Measurements from ENCODE around the gene MLLT3.

The MLLT3 gene

DNA sequence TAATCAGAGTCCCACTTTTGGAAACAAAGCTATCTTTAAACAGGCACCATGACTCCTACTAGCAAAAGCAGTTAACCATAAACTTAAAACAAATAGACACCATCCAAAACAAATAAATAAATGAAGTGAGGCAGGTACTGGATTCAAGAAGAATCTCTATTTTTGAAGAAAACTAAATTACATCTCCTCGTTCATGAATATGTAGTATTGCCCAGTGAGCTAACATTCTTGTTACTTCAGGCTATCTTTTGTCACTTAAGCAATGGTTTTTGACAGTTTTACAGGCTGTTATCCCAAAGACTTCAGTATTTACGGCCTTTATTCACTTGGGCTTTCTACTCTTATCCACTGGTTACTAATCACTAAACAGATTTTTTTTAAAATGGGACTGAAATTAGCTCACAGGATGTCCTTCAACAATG, 242.5 kb downstream of the MLLT3 start:
- no peak for DNase-seq (ENCODE audit: low read depth)

DNA sequence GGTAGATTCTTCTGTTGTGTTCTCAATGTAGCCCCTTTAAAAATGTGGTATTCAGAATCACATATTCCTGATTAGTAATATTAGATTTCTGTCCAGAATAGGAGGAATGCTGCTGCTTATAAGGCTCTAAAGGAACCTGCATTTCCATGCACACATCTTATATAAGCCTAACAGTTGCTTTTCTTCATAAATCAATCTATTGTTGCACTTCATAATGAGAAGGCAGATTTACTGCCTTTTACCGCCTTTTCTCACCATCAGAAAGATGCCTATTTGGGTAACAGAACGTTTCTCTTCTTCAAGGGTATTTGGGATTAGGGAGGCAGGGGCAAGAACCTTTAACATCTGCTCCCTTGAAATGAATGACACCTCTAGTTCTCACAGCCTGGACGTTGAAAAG, 243.4 kb downstream of the MLLT3 start:
- DNase-seq (ENCODE audit: low read depth): no peak

DNA sequence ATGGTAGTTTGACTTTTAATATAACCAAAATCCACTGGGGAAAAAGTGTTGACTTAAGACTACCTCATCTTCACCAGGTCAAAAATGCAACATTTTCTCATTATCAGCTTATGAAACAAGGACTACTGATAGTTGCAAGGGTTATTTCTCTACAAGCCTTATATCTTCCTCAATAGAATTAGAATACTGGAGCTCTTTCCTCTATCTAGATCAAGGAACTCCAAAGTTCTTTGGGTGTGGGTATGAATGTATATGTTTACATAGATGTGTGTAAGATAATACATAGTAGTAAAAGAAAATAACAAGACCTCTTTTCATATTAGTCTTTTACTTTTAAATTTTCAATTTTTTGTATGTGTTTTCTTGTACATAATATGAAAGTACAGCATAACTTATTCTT, 244.5 kb downstream of the MLLT3 start:
- DNase-seq (ENCODE audit: low read depth): no peak

DNA sequence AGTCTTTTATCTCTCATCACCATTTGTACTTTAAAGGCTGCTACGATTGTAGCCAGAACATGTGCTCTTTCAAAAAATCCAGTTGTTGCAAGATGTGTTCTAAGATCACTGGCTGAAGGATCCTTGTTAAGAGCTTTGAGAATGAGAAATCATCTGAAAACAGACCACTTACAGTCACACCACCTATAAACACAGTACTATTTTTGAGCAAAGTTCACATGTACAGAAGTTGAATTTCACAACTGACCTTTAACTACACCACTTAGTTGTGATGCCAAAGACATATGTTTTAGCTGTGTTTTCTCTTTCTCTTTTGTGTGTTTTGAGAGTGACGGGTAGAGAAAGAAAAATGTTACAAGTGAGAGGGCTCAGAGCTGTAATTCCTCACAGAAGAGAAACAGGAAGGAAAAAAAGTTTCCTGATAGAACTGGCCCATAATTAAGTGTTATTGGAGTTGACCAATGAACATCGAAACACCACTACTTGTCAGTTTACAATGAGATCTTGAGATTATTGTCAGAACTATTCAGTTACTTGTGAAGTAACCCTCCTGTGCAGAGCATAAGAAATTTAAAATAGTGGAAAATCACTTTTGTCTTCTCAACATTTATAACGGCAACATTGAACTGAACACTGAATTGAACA, 245.4 kb downstream of the MLLT3 start:
- no peak for DNase-seq (ENCODE audit: low read depth)

DNA sequence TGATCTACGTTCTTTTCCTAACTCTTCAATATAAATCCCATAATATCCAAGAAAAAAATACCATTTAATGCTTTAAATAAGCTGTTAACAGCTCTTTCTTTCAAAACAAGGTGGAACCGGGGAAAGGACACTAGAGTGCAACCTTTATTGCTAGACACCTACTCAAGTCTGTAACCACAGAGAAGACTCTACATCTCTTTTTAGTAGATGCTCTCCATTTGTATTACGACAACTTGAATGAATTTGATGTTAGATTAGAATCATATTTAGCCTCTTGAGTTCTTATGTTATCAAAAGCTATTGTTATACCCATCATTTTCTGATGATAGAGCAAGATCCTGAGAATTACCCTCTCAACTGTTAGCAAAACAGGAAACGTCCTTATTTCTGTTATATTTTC, 246.3 kb downstream of the MLLT3 start:
- no peak for DNase-seq (ENCODE audit: low read depth)

DNA sequence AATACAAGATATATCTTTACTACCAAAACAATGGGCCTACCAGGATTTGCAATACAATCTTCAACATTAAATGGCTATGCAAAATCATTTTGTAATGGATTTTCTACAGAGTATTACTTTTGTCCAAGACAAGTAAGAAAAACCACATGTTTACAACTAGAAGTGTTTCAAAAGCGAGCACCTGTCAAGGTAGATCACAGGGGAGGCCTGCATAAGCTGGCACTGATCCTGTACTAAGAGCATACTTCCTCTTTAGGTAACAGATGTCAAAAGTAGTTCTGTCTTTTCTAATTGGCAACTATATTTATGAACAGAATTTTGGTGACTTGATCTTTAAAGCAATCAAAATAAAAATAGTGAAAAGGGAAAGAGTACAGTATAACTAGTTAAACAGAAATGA, 249.0 kb downstream of the MLLT3 start:
- DNase-seq (ENCODE audit: low read depth): no peak

DNA sequence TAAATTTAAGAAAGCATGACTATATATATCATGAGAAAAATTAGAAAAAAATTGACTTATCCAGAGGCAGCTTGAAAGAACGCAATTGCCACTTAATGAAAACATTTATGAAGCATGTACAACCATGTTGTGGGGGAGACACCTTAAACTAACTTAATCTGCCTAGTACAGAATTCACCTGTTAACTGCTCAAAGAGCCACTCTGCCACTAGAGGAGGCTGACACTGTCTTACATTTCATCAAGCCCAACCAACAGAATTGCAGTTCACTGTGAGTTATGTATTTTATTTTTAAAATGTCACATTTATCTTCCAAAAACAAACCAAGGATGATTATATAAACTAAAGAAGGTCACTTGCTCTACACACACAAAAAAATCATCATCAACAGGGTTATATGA, 252.9 kb downstream of the MLLT3 start:
- DNase-seq (ENCODE audit: low read depth): no peak

DNA sequence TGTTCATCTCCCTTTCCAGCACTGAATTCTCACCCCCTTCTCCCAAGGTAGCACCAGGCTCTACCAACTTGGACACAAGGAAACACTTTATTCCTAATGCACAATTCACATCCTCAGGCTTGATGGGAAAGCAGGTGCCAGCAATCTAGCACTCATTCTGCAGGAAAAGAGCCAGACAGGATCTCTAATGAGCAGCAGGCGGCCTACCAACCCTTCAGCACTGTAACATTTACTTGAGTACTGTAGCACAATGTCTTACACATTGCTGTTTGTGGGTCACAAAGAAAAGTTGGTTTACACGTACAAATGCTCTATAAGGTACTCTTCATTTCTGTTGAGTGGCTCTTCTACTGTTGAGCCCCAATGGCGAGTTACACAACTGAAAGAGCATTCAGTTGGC, 254.4 kb downstream of the MLLT3 start:
- no peak for DNase-seq (ENCODE audit: low read depth)

DNA sequence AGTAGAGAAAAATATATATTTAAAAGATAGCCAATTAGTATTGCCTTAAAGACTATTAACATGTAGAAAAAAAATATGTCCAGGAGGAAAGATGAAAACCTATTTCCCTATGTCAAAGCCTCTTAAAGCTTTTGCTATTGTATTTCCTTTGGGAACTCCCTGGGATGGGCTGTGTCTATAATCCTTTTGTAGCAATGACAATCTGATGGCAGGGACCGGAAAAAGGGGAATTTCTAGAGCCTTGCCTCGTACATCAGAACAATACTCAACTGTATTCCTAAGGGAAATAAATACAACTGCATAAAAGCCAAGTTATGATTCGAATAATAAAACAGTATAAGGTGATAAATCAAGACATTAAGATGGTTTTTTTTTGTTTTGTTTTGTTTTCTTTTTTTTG, 257.3 kb downstream of the MLLT3 start:
- no peak for DNase-seq (ENCODE audit: low read depth)

DNA sequence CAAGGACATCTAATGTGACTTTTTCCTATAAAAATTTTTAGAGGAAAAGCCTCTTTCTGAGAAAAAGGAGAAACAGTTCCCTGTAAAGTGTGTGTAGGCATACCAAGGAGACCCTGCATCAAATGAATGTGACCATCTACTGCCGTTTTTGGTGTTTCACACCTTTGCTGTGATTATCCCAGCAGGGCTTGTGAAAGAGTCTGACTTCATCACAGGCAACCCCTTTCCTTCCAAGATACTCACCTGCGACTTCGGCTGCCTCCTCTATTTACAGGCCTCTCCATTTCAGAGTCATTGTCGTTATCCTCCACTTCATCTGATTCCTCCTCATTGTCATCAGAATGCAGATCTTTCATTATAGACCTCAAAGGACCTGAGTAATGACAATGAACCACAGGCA, 259.1 kb downstream of the MLLT3 start:
- no peak for DNase-seq (ENCODE audit: low read depth)

DNA sequence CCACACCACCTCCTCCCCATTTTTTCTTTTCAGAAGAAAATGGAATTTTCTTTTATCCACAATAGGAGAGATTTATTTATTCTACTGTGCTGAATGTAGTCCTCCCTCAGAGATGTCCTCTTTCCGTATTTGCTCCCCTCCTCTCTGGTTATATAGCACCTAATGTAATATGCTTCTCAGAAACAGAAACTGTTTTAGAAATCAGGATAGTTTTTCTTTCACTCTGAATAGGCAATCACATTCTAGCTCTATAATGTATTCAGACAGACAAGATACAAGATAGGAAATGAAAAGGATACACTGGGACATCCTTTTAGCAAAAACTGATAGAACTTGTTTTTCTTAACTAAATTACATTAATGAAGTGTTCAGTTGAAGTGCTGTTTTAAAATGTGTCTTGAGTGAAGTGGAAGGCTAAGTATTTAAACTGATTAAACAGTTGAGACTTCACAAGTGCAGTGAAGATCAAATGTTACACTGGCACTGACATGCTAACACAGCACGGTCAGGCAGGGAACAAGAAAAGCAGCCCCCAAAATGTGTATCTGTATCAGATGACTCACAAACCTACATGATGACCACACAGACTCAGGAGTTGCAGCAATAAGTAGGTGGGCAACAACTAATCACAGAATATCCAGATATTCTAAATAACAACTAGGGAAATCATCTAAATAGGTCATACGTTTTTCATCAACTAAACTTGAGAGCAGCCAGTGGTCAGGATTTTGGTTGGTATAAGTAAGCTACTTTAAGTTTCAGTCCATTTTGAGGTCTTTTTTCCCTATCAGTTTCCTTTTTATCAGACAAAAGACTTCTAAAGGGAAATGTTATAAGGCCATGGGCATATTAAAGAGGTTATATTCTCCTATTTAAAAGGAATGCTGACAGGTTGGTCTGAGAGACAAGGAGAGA, 260.4 kb downstream of the MLLT3 start:
- DNase-seq (ENCODE audit: low read depth): no peak

DNA sequence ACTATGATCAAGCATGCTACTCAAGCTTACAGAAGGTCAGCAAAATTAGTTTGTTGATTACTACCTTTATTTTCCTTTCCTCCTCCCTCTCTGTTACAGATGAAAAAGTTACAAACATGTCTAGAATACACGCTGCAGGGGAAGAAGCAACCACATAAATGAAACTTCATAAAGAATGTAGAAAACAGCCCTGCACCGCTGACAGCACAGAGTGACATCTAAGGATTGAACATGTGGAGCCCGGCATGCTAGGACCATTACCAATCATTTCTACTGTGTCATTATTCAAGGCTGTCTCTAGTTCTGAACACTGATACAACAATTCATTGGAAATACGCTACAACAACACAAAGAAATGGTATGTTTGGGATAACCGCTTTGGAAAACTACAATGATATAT, 261.1 kb downstream of the MLLT3 start:
- no peak for DNase-seq (ENCODE audit: low read depth)

DNA sequence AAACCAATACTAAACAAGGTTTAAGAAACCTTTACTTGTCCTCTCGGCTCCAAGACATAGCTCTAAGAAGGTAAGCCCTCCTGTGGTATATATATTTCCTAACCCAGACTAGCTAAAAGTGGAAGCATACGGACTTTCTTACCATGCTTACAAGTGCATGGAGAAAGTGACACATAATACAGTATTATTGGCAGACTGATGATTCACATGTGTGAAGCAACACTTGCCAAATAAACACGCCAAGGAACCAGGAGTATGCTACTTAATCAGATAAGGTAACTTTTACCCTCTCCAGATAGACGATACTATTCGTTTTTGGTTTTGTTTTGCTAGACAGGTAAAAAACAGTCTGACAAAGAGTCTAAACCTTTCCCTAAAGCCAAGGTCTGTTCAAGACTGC, 264.1 kb downstream of the MLLT3 start:
- no peak for DNase-seq (ENCODE audit: low read depth)

DNA sequence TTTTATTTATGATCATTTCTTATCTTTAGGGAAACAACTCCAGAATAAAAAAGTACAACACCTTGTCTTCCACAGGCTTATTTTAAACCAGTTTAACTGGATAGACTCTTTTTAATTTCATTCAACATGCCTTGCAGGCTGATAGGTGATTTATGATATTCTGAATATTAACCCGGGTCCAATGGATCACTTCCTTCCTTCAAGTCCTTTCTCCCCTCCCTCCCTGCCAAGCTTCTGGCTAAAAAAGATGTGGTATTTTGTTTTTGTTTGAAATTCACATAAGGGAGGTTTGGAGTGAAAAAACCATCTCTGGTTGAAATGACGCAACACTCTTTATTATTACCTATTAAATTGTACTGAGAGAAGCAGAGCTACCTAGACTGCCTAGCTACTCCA, 265.3 kb downstream of the MLLT3 start:
- DNase-seq (ENCODE audit: low read depth): no peak

DNA sequence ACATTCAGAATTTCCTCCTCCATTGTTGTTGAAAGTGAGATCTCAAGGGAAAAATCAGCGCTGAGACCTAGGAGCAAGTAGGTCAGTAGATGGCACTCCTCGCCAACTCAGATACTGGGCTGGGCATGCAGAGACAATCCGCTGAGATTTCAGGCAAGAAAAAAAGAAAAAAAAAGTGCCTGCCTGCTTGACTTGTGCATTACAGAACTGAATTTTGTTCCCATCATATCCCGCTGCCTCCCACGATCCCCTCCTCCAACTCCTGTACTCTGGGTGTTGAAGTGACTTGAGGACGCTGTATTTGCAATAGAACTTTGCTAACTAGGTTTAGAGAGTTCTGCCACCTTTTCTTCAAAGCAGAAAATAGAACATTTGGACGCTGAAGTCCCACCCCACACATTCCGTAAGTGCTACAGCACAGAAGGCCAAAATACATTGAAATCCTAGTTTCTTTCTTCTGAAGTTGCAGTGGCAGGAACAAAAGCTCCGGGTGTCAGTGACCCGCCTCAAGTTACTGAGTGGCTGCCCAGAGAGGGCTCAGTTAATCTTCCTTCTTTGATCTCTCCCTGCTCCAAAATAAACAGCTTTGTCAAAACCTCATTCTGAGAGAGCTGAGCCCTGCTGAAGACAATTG, 265.8 kb downstream of the MLLT3 start:
- DNase-seq (ENCODE audit: low read depth): peak; percentile 6

DNA sequence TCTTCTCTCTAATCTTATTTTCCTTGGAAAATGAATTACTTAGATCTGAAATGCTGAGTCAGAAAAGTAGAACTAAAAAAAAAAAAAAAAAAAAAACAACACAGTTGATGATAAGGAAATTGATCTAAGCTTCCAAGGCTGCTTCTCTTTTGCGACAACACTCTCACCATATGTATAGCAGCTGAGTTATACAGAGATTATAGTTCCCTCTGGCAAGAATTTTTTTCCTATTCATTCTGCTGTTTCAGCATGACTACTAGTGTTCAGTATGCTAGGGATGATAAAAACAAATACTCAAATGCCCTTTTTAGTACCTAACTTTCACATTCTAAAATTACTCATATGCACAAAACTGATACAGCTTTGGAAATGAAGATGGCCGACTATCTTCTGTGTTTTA, 267.3 kb downstream of the MLLT3 start:
- no peak for DNase-seq (ENCODE audit: low read depth)

DNA sequence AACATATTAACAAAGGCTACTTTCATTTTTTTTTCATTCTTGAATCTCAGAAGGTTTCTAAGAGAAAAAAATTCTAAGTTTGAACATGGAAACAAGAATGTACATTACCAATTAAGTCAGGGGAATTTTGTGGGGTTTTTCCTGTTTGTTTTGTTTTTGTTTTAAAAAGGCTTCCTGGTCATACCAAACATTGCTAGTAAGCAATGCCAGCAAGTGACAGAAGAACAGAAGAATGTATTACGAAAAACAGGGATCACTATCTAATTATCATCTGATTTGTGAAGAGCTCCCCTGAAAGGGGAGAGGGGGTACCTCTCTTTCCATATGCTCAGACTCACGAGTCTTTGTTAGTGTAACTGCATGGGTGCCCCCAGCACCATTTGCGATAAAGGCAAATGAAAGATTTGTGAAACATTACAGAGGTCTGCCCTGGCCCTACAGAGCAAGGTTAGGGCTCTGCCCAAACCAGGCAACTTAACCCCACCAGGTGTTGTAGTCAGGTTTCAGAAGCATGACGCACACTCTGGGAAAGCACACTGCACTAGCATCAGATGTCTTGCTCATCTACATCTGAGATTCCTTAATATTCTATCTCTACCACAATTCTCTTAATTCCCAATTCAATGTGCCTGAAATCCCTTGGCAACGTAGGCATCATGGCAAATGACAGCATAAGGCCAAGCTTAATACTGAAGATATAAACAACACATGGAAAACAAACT, 268.2 kb downstream of the MLLT3 start:
- DNase-seq (ENCODE audit: low read depth): no peak

DNA sequence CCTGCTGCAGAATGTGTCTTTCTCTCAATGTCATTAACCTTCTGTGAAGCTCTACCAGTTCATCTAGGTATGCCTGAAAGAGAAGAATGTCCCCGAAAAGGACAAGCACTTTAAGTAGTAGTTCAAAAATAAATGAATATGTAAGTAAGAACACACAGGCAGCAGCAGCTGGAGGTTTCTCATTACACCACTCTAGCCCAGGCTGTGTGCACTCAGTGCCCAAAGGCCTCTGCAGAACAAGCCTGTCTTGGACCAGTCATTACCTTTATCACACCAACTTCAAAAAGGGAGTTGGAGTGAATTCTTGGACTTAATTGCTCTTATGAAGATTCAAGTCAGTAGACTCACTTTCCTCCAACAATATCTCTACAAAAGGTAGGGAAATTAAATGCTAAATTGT, 268.8 kb downstream of the MLLT3 start:
- DNase-seq (ENCODE audit: low read depth): no peak

DNA sequence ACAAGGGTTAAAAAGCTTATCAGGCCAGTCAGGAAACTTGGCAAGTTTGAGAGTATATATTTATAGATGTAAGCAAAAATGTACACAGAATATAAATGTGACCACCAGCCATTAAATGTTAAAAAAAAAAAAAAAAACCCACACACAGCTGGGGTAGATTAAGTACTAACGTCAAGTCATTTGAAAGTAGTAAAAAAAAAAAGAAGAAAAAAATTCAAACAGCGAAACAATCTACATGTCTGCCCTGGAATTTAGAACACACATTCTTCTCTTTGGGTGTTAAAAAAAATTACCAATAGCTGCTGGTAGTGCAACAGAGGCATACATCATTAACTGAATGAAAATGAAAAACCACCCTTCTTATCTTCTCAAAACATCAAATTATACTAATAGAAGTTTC, 269.7 kb downstream of the MLLT3 start:
- no peak for DNase-seq (ENCODE audit: low read depth)

DNA sequence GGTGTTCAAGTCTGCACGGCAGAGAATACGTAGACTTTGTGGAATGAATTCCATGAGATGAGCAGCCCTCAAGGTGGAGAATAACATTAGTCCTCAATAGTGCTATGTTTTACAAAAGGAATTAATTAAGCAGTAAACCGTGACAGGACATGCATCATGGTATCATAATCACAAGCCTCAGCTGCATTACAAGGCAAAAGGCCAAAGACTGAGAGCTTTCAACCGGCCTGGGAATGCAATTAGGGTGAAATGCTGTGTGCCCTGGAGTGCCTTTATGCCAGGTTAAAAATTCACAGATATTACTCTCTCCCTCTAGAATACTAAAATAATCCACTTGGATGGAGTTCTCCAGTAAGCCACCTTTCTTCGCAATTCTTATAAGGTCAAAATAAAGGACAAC, 270.6 kb downstream of the MLLT3 start:
- DNase-seq (ENCODE audit: low read depth): no peak

DNA sequence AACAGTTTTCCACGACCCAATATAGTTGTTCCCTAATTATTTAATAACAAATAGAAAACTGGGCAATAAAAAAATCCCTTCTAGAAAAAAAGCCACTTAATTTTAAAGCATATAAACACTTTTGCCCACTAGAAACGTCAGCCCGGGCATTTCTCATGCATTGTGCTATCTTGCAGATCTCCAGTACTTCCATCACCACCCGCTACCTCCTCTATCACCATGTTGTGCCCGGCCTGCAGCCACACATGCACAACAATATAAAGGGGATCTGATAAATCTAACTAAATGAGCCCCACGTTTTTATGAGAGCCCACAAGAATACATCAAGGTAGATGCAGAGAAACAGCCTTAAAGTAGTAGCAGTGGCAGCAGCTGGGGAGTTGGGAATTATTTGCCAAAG, 272.7 kb downstream of the MLLT3 start:
- no peak for DNase-seq (ENCODE audit: low read depth)

DNA sequence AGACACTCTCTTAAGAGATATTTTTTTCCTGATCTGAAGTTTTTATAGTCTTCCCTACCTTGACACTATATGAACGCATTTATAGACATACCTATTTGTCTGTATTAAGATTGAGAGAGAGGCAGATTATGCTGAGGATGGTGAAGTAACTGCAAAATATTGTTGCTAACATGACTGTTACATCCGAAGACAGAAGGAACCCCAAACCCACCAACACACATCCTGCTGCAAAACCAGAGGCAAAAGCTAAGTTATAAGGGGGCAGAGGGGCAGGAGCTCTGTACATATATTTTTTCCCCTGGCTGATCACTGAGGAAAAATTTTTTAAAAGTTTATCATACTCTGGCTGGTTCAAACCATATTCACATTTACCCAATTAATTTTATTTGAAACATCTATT, 279.0 kb downstream of the MLLT3 start:
- DNase-seq (ENCODE audit: low read depth): no peak

DNA sequence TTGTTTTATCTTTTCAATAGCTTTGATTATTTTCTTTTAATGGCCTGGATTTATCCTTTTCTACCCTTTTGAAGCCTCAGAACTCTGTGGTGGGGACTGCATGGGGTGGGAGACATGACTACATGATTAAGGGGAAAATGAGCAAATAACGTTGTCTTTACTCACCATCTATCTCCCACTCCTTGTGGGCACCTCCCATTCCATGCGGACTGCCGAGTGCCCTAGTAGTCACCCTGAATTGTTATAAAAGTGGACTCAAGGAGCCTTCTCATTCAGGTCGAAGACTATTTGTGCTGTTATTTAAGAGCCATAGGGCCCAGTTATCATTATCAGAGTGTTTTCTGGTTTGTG, 281.8 kb downstream of the MLLT3 start:
- DNase-seq (ENCODE audit: low read depth): no peak

All from activated T-helper 1 cell treated with Interleukin-2 at 50 U/mL for 16 hours (primary cell).